Raji (cell line): ENCODE data around the gene SLC39A10.

ENCODE experiments used
- POLR2A ChIP-seq: IDR thresholded peaks from 2 replicates; pipeline ENCODE4 v1.6.1; 2011; ENCODE audit warnings: low read depth, low read length, control low read depth; ENCODE audit not compliant: insufficient read depth

The SLC39A10 gene

DNA sequence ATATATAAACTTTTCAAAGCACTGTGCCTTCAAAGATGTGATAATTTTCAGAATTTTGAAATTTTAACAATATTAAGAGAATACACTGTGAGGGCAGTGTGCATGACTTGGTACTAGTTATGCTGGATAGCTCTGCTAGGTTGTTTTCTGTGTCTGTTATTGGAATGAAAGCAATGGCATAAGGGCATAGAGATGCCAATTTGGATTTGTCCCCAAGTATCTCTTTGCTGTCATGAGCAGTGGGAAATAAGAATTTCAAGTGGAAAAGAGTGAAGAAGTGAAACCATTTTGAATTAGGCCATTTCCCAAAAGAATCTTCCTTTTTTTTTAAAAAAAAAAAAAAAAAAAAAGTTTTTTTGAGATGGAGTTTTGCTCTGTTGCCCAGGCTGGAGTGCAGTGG, 76.8 kb downstream of the SLC39A10 start:
- no peak for TF ChIP-seq POLR2A

DNA sequence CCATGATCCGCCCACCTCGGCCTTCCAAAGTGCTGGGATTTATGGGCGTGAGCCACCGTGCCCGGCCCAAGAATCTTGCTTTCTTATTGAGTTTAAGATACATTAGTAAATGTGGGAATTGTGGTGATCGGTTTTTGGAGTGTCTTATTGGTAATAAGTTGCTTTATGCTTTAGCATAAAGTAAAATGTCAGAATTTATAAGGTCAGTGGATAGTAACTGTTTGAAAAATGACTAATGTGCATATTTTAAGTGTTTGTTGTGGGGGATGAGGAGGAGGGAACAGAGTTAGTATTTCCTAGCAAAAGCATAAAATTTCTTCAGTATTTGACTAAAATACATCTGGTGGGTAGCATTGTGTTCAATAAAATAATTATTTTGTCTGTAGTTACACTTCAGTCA, 77.4 kb downstream of the SLC39A10 start:
- no peak for TF ChIP-seq POLR2A

DNA sequence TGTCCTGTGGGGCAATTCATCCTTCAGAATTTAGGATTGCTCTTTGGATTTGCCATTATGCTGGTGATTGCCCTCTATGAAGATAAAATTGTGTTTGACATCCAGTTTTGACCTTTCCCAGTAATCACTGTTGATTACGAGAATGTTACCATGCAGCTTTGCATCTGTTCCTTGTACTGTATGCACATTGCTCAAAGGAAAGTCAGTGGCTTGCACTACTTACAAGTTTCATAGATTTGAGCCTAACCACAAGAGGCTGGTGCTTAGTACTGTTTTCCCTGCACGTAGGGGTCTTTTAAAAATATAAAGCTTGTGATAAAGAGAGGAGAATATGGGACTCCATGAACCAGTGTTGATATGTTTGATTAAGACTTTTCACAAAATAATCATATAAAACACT, 77.9 kb downstream of the SLC39A10 start:
- no peak for TF ChIP-seq POLR2A

DNA sequence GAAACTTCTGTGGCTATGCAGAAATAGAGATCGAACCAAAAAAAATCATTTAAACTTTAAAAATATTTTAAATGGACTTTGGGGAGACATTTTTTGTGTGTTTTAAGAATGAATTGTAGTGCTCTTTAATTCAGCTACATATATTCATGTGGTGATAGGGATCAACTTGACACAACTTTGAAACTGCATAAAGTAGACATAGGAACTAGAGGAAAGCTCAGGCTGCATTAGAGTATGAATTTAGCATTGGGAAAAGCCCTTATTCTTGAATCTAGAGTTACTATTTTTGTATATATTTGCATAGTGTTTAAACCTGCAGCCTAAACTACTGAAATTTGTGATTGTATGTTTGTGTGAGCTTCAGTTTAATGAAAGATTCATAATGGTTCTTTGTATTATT, 78.3 kb downstream of the SLC39A10 start:
- TF ChIP-seq POLR2A = no peak

DNA sequence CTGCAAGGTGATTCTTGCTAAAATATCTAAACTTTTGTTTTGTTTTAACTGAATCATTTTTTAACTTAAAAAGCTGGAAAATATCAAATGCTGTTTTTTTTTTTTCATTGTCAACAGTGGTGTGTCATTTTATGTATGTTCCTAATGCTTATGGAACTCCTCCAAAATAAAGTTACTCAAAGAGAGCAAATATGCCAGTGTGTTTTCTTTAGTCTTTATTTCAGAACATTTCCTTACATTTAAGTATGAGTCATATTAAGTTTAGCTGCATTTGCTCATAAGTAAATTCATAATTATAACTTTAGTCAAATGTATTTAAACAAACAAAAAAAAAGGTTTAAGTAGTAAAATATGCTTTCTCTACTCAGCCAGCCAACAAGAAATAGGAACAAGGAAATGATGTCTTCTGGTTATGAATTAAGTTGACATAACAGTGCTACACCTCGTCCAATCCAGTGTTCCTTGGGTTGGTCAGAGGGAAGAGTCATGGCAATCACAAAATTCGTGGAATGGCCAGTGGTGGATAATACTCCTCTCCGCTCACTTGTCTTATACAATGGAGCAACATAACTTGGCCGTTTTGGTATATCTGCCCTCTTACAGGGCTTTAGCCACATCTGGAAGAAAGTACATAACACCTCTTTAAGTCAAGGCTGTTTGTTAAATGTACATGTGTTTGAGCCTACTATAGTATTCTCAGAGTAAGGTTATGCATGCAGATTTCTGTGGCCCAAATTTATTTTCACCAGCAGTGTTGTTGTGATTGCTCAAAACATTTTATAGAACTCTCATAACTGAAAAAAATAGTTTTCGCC, 80.7 kb downstream of the SLC39A10 start:
- TF ChIP-seq POLR2A = no peak

DNA sequence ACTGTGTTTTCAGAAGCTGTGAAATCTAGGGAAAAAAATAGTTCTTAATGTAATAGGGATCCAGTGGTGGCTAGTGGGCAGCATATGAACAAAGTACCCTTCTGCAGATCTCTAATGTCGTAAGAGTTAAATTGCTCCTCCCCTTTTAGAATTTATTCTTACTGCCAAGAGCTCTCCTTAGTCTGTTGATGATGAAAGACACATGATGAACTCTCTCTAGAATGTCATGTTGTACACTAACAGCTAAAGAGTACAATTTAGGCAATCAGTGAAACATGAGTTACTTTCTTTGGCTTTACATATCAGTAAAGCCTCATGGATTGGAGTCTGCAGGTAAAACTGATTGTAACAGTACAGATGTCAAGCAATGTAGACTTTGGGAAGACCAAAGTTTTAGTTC, 84.2 kb downstream of the SLC39A10 start:
- TF ChIP-seq POLR2A = no peak

DNA sequence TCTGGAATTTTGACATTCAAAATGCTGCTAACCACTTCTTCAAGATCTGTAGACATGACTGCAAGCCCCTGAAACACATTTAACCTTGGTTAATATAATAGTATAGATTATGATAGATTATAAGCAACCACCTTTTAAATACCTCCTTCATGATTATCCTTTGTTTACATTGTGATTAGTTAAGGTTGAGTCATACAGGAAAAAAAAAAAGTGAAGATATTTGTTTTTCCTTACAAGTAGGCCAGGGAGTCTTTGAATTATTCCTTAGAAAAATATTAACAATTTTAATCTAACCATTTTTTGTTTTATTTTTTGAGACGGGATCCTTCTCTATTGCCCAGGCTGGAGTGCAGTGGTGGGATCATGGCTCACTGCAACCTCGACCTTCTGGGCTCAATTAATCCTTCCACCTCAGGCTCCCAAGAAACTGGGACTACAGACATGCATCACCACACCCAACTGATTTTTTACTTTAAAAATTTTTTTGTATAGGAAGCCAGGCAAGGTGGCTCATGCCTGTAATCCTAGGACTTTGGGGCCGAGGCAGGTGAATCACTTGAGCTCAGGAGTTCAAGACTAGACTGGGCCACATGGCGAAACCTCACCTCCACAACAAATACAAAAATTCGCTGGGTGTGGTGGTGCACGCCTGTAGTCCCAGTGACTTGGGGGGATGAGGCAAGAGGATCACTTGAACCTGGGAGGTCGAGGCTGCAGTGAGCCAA, 99.4 kb downstream of the SLC39A10 start:
- no peak for TF ChIP-seq POLR2A

DNA sequence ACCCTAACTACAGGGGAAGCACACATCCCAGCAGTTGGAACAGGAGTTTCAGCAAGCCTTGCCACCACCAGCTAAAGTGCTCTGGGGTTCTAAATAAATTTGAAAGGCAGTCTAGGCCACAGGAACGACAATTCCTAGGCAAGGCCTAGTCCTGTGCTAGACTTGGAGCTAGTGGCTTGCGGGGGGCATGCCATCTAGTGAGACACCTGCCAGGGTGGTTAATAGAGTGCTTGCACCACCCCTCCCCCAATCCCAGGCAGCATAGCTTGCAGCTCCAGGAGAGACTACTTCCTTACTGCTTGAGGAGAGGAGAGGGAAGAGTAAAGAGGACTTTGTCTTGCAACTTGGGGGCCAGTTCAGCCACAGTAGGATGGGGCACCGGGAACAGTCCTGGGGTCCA, 101.8 kb downstream of the SLC39A10 start:
- no peak for TF ChIP-seq POLR2A

DNA sequence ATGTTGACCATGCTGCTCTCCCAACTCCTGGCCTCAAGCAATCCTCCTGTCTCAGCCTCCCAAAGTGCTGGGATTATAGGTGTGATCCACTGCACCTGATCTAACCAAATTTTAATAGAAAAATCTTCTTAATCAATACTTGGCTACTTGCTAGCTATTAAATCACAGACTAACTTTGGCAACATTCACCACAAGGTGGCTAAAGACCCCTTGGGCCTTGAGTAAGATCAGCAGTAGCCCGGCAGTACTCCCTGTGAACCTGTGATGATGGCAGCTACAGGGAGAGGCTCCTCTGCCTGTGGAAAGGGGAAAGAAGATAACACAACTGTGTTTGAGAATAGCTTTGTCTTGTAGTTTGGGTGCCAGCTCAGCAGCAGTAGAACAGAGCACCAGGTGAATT, 102.9 kb downstream of the SLC39A10 start:
- no peak for TF ChIP-seq POLR2A

DNA sequence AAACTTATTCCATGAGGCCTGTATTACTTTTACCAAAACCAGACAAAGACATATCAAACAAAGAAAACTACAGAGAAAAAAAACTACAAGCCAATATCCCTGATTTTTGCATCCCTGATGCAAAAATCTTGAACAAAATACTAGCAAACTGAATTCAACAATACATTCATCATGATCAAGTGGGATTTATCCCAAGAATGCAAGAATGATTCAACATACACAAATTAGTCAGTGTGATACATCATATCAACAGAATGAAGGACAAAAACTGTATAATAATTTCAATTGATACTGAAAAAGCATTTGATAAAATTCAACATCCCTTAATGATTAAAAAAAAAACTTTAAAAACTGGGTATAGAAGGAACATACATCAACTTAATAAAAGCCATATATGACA, 106.8 kb downstream of the SLC39A10 start:
- TF ChIP-seq POLR2A = no peak

DNA sequence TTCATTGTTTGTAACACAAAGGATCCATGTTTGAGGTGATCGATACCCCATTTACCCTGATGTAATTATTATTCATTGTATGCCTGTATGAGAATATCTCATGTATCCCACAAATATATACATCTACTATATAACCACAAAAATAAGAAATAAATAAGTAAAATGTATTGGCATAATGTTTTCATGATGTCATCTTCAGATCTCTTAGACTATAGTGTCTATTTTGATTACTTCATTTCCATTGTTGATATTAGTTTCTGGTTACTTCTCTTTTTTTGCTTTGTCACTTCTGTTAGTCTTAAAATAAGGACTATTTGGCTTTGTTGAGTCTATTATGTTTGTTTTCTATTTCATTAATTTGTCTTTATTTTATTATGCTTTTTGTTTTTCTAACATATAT, 109.7 kb downstream of the SLC39A10 start:
- TF ChIP-seq POLR2A = no peak

DNA sequence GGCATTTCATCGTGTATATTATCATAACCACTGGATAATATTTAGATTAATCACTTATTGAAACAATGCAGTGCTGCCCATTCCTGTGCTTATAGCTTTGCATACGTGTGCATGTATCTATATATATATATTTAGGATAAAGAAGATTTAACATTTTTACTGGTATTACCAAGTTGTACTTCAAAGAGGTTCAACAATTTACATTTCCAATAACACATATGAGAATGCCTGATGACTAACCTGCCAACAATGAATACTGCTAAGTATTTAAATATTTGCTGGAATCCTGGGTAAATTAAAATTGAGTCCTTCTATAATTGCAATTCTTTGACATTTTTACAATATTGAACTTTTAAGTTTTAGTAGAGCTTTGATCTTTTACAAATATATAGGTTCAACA, 111.4 kb downstream of the SLC39A10 start:
- TF ChIP-seq POLR2A = no peak

DNA sequence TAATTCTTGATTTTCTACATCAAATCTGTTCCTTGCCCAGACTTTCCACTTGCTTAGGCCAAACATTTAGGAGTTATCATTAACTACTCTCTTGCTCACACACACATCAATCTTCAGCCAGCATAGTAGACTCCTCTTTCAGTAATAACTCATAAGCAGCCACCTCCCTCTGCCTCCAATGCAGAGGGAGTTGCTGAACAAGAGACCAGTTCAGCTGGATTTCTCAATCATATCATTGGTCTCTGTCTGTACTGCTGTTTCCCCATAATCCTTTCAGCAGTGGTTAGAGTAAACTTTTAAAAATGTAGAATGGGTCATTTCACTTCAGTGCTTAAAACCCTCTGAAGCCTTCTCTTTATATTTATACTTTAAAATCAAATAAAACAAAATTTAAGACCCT, 112.9 kb downstream of the SLC39A10 start:
- TF ChIP-seq POLR2A = no peak

DNA sequence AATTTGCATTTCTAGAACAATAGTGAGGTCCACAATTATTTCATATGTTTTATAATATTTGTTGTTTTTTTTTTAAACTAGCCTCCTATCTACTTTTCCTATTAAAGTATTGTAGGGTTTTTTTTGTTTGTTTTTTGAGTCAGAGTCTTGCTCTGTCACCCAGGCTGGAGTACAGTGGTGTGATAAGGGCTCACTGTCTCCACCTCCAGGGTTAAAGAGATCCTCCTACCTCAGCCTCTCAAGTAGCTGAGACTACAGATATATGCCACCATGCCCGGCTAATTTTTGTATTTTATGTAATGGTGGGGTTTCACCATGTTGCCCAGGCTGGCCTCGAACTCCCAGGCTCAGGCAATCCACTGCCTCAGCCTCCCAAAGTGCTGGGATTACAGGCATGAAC, 122.5 kb downstream of the SLC39A10 start:
- TF ChIP-seq POLR2A = no peak

DNA sequence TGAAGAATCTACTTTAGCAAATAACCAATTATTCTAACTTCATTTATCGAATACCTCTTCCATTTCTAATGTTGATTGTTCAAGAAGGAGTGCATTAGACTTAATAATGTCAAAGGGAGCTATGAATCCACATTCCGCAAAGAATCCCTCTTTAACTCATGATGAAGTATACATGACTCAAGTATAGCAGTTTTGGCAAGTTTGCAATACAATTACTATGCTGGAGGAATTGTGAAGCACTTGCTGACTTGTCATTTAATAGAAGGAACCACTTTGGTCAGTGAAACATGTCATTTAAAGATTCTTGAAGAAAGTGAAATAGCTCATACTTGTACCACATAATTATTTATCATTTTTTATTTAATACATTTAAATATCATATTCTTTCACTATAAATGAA, 125.1 kb downstream of the SLC39A10 start:
- no peak for TF ChIP-seq POLR2A
